Esophagus muscularis mucosa (tissue), 4 donors: ENCODE measurements around the gene UNC5A. TPM values are rescaled to one million over a fixed set of nuclear protein-coding genes. Genes with fewer than 3 reads are reported as not detected.

Experiments
- DNase-seq: peaks from one replicate; pipeline ENCODE4 v3.0.0-alpha.2; 2017; ENCODE audit errors: extremely low spot score
- H3K27ac ChIP-seq, 4 donors: fragments of 200-600 bp; sonication (generic); replicated peaks in 1 of 4; 1 replicate in 3 of 4; 2 replicates in 1 of 4; pipeline ENCODE4 v1.5.1; 2016 to 2019; ENCODE audit warnings: mild to moderate bottlenecking in 1 of 4
- H3K27me3 ChIP-seq, 4 donors: fragments of 200-600 bp; sonication (generic); one replicate each; pipeline versions ENCODE4 v1.5.1 to v1.6.0; 2016 to 2019
- H3K36me3 ChIP-seq, 4 donors: fragments of 200-600 bp; sonication (generic); one replicate each; pipeline ENCODE4 v1.5.1; 2016 to 2019
- H3K4me1 ChIP-seq, 4 donors: fragments of 200-600 bp; sonication (generic); one replicate each; pipeline ENCODE4 v1.5.1; 2016 to 2019
- H3K4me3 ChIP-seq, 4 donors: fragments of 200-600 bp; sonication (generic); 1 replicate in 2 of 4; 2 replicates in 2 of 4; pipeline ENCODE4 v1.5.1; 2016 to 2019; ENCODE audit warnings: mild to moderate bottlenecking in 4 of 4, moderate library complexity in 1 of 4
- H3K9me3 ChIP-seq, 4 donors: fragments of 200-600 bp; sonication (generic); 1 replicate in 3 of 4; 2 replicates in 1 of 4; pipeline ENCODE4 v1.5.1; 2016 to 2019
- CTCF ChIP-seq, 3 experiments: fragments of 200-600 bp in 2 of 3; fragments of 450-650 bp in 1 of 3; sonication (generic) in 2 of 3; IDR thresholded peaks; one replicate each; pipeline ENCODE4 v1.5.1; 2017 to 2019; ENCODE audit warnings: antibody characterized with exemption in 3 of 3, mild to moderate bottlenecking in 2 of 3, moderate library complexity in 1 of 3
- EP300 ChIP-seq: sonication (generic); formaldehyde crosslinking; IDR thresholded peaks from one replicate; pipeline ENCODE4 v1.6.1; 2017; ENCODE audit warnings: antibody characterized with exemption
- POLR2A ChIP-seq: fragments of 450-650 bp; IDR thresholded peaks from one replicate; pipeline ENCODE4 v1.6.1; 2017; ENCODE audit warnings: antibody characterized with exemption, moderate library complexity, mild to moderate bottlenecking, low read depth
- POLR2AphosphoS5 ChIP-seq, 2 donors: sonication (generic); formaldehyde crosslinking; IDR thresholded peaks; one replicate each; pipeline ENCODE4 v1.6.1; 2017; ENCODE audit warnings: antibody characterized with exemption in 2 of 2
- WGBS: methylation state at CpG from one replicate; pipeline ENCODE4 v1.1.5; 2018; 5-methylcytosine and 5-hydroxymethylcytosine counted together
- intact Hi-C: fragments of 100-400 bp; cut with DNase I; formaldehyde crosslinking; loops from one replicate; pipeline ENCODE4 v1.15.1; 2023
- total RNA-seq, 4 donors: library from RNA; depleted of rRNA; stranded (reverse); fragments of >200 nt; gene quantifications; one replicate each; pipeline versions ENCODE4 v1.1.0 to v1.2.1, GENCODE V29; 2016

Gene UNC5A
- total RNA-seq, 4 donors from 2014 or later: not detected

- TF ChIP-seq POLR2AphosphoS5 (IDR thresholded peaks at IDR 0.05): no peak
- TF ChIP-seq POLR2A: no peak
- H3K4me1 ChIP-seq: no peaks in the 10 kb centered on the region
- intact Hi-C loops: no loop called here
- H3K27ac ChIP-seq: no peak overlapping the region
- WGBS: 94% methylated on average over 3 of the region's 3 CpGs
- H3K4me3 ChIP-seq: no peak overlapping the region
- DNase-seq: no peak
- H3K27me3 ChIP-seq: peaks cover 0 to 84% (median 16%) of the 10 kb centered on the region in 4 donors
- H3K9me3 ChIP-seq: no peaks in the 10 kb centered on the region
- no peaks in the 10 kb centered on the region for H3K36me3 ChIP-seq
These were observed 22.7 kb upstream of the UNC5A start for GRCh38 chr5:176787676-176788075.

GRCh38 chr5:176788091-176788490 is 22.3 kb upstream of the UNC5A start:
- WGBS: 78% methylated on average over 7 of the region's 7 CpGs
- H3K4me1 ChIP-seq: no peaks in the 10 kb centered on the region
- H3K9me3 ChIP-seq: no peaks in the 10 kb centered on the region
- no peak for DNase-seq
- H3K4me3 ChIP-seq: no peak overlapping the region
- TF ChIP-seq CTCF (IDR thresholded peaks at IDR 0.05) (no peak), EP300 (no peak), POLR2A (no peak), POLR2AphosphoS5 (IDR thresholded peaks at IDR 0.05) (no peak)
- no peak overlapping the region for H3K27ac ChIP-seq
- H3K36me3 ChIP-seq: no peaks in the 10 kb centered on the region
- intact Hi-C loops: no loop called here
- H3K27me3 ChIP-seq: peaks cover 0 to 88% (median 17%) of the 10 kb centered on the region in 4 donors

GRCh38 chr5:176788941-176789872 is 21.2 kb upstream of the UNC5A start:
- H3K4me3 ChIP-seq: no peak overlapping the region
- no peak overlapping the region for H3K27ac ChIP-seq
- DNase-seq: no peak
- H3K36me3 ChIP-seq: no peaks in the 10 kb centered on the region
- intact Hi-C loops: no loop called here
- no peaks in the 10 kb centered on the region for H3K4me1 ChIP-seq
- TF ChIP-seq POLR2A (no peak), POLR2AphosphoS5 (IDR thresholded peaks at IDR 0.05) (no peak), EP300 (no peak), CTCF (IDR thresholded peaks at IDR 0.05) (no peak)
- peaks cover 0 to 96% (median 22%) of the 10 kb centered on the region in 4 donors for H3K27me3 ChIP-seq
- no peaks in the 10 kb centered on the region for H3K9me3 ChIP-seq
- 43% methylated on average over 20 of the region's 20 CpGs for WGBS

- H3K27me3 ChIP-seq: peaks cover 0 to 96% (median 22%) of the 10 kb centered on the region in 4 donors
- intact Hi-C loops: no loop called here
- no peak for DNase-seq
- WGBS: 56% methylated on average over 15 of the region's 15 CpGs
- no peak for TF ChIP-seq CTCF (IDR thresholded peaks at IDR 0.05)
- no peak overlapping the region for H3K27ac ChIP-seq
- no peaks in the 10 kb centered on the region for H3K4me1 ChIP-seq
- H3K36me3 ChIP-seq: no peaks in the 10 kb centered on the region
- no peak overlapping the region for H3K4me3 ChIP-seq
- H3K9me3 ChIP-seq: no peaks in the 10 kb centered on the region
These were observed 20.3 kb upstream of the UNC5A start for GRCh38 chr5:176789873-176790615.

- no peak for TF ChIP-seq POLR2A
- no peak for TF ChIP-seq POLR2AphosphoS5 (IDR thresholded peaks at IDR 0.05)
- no peak for TF ChIP-seq EP300
- TF ChIP-seq CTCF (IDR thresholded peaks at IDR 0.05): no peak
- Histone ChIP-seq H3K27me3 (peaks cover 0 to 96% (median 19%) of the 10 kb centered on the region in 4 donors), H3K36me3 (no peaks in the 10 kb centered on the region), H3K4me3 (no peak overlapping the region), H3K27ac (no peak overlapping the region), H3K9me3 (no peaks in the 10 kb centered on the region), H3K4me1 (no peaks in the 10 kb centered on the region)
- DNase-seq: no peak
- intact Hi-C loops: no loop called here
- WGBS: 44% methylated on average over 5 of the region's 5 CpGs
These were observed 19.4 kb upstream of the UNC5A start for GRCh38 chr5:176790941-176791340.
